ENCODE results near the gene XPO5.

XPO5 gene

GRCh38 chr6:43517505-43518357 is 58.1 kb downstream of the XPO5 start:
- no peak for DNase-seq (ENCODE audit: low read depth, low spot score)

- DNase-seq (ENCODE audit: low read depth, low spot score) = peak; percentile 99
These were observed 58.9 kb downstream of the XPO5 start, which contains the start of the genes POLR1C and YIPF3 for GRCh38 chr6:43516697-43517504. POLR1C (plus strand) TSS chr6:43517089; CDS start chr6:43517110, 21 bp downstream. YIPF3 (minus strand) TSS chr6:43516926; CDS start chr6:43516807, 119 bp downstream.

GRCh38 chr6:43516367-43516696 is 59.5 kb downstream of the XPO5 start:
- DNase-seq (ENCODE audit: low read depth, low spot score) = no peak

GRCh38 chr6:43515808-43516207 is 60.0 kb downstream of the XPO5 start:
- no peak for DNase-seq (ENCODE audit: low read depth, low spot score)

GRCh38 chr6:43511824-43512415 is 63.9 kb downstream of the XPO5 start:
- no peak for DNase-seq (ENCODE audit: low read depth, low spot score)

- no peak for DNase-seq (ENCODE audit: low read depth, low spot score)
These were observed 65.0 kb downstream of the XPO5 start for GRCh38 chr6:43510827-43511163.

- peak; percentile 94 for DNase-seq (ENCODE audit: low read depth, low spot score)
These were observed 65.6 kb downstream of the XPO5 start, which contains the start of gene LRRC73 for GRCh38 chr6:43509984-43510826. LRRC73 (minus strand) TSS chr6:43510346; CDS start chr6:43509785, 561 bp downstream.

- DNase-seq (ENCODE audit: low read depth, low spot score) = peak; percentile 32
These were observed 66.5 kb downstream of the XPO5 start for GRCh38 chr6:43509142-43509983.

GRCh38 chr6:43508481-43509141 is 67.2 kb downstream of the XPO5 start:
- no peak for DNase-seq (ENCODE audit: low read depth, low spot score)

- peak; percentile 92 for DNase-seq (ENCODE audit: low read depth, low spot score)
These were observed 69.0 kb downstream of the XPO5 start for GRCh38 chr6:43506667-43507471.

- DNase-seq (ENCODE audit: low read depth, low spot score) = no peak
These were observed 69.7 kb downstream of the XPO5 start for GRCh38 chr6:43506171-43506570.

- DNase-seq (ENCODE audit: low read depth, low spot score) = no peak
These were observed 70.1 kb downstream of the XPO5 start for GRCh38 chr6:43505718-43506117.

- no peak for DNase-seq (ENCODE audit: low read depth, low spot score)
These were observed 70.9 kb downstream of the XPO5 start for GRCh38 chr6:43504756-43505593.

GRCh38 chr6:43503443-43503842 is 72.4 kb downstream of the XPO5 start:
- no peak for DNase-seq (ENCODE audit: low read depth, low spot score)

GRCh38 chr6:43502666-43503065 is 73.2 kb downstream of the XPO5 start:
- no peak for DNase-seq (ENCODE audit: low read depth, low spot score)

- no peak for DNase-seq (ENCODE audit: low read depth, low spot score)
These were observed 74.9 kb downstream of the XPO5 start for GRCh38 chr6:43500921-43501320.

GRCh38 chr6:43499028-43499815 is 76.6 kb downstream of the XPO5 start:
- no peak for DNase-seq (ENCODE audit: low read depth, low spot score)

Data from astrocyte of the hippocampus (primary cell).